T-helper 2 cell (primary cell): Measurements from ENCODE around the gene HOMER2.
"Not testable (repeated sequence)": the region's sequence is repeated elsewhere in the genome, so short reads cannot be mapped to it uniquely, and the experiment has no call there.

Experiments used
- DNase-seq, 5 experiments: peaks; one replicate each; pipeline versions ENCODE4 v3.0.0 to v3.0.0-alpha.2; 2012 to 2022
- total RNA-seq, 2 donors: gene quantifications; one replicate each; lab custom pipeline; 2026; lab: John Stamatoyannopoulos, UW

HOMER2 gene
- 1.9 to 3.4 reads per million in 2 donors for total RNA-seq

- DNase-seq, result peak in 1 of 5 experiments; percentile 70
These were observed at the start of gene HOMER2 for GRCh38 chr15:82952158-82953081. HOMER2 (minus strand) TSS chr15:82952720; CDS start chr15:82952535, 185 bp downstream.

- not testable (repeated sequence) for DNase-seq
These were observed 48.1 kb upstream of the HOMER2 start for GRCh38 chr15:83000672-83001031.

DNA sequence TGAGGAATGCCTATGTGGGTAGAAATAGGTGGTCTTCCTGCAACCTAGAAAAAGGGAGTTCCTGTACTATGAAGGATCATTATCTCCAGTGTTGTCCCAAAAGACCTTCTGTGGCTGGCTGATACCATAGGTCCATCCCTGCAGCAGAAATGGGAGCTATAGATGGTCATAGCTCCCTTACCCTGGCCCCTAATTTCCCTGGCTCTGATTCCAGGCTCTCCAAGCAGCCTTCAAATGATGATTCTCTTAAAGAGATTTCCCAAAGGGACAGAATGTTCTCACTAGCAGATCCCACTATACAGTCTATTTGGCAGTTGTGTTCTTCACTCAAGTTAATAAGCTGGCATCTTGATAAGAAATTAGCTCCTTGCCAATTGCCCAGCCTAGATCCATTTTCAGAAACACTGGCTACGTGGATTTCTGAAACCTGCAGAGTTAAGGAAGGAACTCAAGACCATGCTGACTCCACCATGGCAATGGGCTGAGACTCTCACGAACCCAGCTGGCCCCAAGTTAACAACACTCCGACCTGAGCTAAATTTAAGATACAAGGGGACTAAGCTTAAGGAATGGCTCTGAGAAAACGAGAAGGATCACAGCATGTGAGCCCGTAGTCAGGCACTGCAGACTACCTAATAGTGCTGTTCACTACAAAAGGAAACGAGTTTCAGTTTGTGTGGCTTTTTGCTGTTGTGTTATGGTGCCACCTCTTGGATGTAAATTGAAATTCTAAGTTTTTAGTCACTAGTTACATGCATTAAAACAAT lies 47.6 kb upstream of the HOMER2 start:
- DNase-seq, result peak in 2 of 5 experiments; percentile 19 to 76

- no peak for DNase-seq
These were observed 46.9 kb upstream of the HOMER2 start for GRCh38 chr15:82999426-82999825.

DNA sequence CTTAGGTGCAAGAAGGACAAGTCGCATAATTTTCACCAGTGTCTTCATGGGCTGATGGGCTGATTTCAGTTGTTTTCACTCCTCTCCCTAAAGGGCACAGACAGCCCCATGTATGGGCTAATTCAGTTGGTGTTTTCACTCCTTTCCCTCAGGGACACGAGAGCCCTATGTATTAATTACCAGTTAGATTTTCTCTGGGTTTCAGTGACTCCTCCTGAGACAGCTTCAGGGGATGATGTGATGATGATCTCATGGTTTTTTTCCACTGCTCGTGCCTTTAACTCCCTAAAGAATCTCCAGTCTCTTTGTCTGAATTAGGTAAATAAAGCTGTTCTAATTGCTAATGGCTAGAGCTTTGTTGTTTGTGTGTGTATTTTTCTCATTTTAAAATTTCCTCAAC lies 43.4 kb upstream of the HOMER2 start:
- DNase-seq, result no peak

DNA sequence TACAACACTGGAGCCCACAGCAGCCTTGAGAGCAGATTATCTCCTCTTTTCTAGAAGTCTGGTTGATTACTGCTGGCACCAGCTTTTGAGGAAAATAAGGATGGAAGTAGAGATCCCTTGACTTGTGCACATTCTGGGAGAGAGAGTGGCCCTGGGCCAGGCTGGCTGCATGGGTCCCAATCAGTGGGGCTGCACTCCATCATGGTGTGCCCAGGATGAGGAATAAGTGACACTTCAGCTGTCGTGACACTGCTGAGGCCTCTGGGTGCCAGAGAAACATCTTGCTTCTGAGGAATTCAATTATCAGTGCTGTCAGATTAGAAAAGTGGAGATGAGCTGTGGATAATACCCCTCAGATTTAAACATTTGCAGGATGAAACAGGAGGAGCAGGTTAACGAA lies 42.6 kb upstream of the HOMER2 start:
- no peak for DNase-seq

DNA sequence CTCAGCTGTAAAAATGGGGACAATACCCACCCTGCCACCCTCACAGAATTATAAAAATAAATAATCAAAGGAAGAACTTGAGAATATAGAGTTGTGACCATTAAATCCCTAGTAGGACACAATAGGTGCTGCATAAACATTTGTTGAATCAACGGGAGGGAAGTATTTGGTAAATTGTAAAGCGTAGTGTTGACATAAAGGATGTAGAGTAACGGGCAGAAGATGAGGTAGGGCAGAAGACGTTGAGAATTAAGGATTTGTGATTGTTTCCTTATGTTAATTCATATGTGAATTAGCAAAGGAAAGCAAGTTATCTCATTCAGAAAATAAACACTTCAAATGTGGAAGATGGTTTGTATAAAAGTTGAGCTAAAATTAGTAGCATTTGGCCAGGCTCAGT lies 40.6 kb upstream of the HOMER2 start:
- DNase-seq, result no peak

DNA sequence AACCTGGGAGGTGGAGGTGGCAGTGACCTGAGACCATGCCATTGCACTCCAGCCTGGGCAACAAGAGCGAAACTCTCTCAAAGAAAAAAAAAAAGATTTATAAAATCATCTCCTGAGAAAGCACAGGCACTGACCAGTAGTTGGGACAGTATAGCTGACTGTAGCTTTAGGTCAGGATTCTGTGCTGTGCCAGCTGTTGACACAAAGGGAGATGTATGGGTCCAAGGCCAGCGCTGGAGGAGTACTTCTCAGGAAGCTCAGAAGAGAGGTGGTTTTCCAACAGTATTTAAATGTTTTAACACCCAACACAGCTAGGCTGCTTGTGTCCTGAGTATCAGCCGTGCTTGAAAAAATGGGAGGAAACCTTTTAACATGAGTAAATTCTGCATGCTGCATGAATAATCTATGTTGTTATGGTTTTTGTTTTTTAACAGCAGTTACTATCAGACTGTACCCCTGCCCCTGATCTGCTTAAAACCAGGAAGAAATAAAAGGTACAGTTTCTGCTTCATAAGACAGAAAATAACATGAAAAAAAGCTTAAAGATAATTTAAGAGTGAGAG lies 40.0 kb upstream of the HOMER2 start:
- DNase-seq, result no peak

GRCh38 chr15:82986442-82986780 lies 33.9 kb upstream of the HOMER2 start:
- DNase-seq, result peak in 1 of 5 experiments; percentile 70

DNA sequence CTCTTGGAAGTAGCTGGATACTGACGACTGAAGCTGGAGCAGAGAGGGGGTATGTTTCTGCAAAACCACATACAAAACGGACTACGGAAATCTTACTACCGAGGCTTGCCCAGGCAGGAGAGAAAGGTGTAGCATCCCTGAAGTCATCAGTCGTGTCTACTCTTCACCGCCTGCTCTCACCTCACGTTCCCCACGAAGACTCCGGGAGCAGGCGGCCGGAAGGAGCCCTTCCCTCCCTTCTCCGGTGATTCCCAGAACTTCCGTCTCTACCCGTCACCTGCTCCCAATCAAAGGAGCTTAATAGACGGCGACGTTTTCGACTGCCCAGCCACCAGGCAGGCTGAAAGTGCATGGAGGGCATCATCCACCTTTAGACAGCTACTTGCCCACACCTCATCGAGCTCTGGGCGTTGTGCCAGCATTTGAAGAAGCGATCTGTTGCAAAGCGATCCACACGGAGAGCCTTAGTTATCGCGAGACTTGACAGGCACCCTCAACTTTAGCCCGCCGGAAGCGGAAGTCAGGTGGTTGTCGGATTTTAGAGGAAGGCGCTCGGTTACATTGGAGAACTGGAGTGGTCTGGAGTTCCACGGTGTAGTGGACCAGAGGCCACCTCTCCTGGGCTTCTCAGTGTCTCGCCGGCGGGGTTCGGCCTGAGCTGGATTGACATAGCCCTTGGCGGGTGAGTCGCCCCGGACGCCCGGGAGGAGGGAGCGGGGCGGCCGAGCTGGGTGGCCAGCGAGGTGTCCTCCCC lies 33.3 kb upstream of the HOMER2 start, which contains the start of gene RAMAC:
Gene RAMAC, plus strand, starts transcription at position 523 of the 754 bp plus-strand sequence. CDS start 2,809 bp downstream, outside the sequence.
- DNase-seq, result peak; percentile 68 to 98 (median 86)

- peak in 1 of 5 experiments; percentile 7 for DNase-seq
These were observed 28.5 kb upstream of the HOMER2 start for GRCh38 chr15:82980981-82981380.

DNA sequence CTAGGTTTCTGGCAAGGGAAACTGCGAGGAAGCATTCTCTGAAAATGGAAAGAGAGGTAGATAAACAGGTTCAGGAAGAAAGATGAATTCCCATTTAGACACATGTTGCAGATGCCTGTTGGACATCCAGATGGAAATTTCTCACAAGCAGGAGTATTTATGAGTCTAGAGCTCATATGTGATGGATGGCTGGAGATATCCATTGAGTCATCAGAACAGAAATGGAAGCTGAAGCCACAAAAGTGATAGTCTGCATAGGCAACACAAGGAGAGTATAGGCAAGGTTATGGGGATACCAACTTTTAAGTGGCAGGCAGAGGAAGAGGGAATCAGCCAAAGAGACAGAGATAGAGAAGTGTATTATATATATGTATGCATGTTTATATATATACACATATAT lies 27.2 kb upstream of the HOMER2 start:
- DNase-seq, result no peak

DNA sequence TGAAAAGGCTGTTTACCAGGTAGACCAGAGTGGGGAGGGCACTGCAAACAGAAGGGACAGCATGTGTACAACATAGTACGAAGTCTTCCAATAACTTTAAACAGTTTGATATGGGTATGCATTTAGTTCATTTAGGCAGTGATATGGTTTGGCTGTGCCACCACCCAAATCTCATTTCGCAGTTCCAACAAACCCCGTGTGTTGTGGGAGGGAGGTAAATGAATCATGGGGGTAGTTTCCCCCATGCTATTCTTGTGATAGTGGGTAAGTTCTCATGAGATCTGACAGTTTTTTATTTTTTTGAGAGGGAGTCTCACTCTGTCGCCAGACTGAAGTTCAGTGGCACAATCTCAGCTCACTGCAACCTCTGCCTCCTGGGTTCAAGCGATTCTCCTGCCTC lies 25.9 kb upstream of the HOMER2 start:
- peak in 1 of 5 experiments; percentile 10 for DNase-seq

- no peak for DNase-seq
These were observed 24.6 kb upstream of the HOMER2 start for GRCh38 chr15:82977076-82977475.

GRCh38 chr15:82972990-82973389 lies 20.5 kb upstream of the HOMER2 start:
- DNase-seq, result no peak

GRCh38 chr15:82971218-82971984 lies 18.9 kb upstream of the HOMER2 start:
- no peak for DNase-seq

- no peak for DNase-seq
These were observed 18.2 kb upstream of the HOMER2 start for GRCh38 chr15:82970696-82971095.

DNA sequence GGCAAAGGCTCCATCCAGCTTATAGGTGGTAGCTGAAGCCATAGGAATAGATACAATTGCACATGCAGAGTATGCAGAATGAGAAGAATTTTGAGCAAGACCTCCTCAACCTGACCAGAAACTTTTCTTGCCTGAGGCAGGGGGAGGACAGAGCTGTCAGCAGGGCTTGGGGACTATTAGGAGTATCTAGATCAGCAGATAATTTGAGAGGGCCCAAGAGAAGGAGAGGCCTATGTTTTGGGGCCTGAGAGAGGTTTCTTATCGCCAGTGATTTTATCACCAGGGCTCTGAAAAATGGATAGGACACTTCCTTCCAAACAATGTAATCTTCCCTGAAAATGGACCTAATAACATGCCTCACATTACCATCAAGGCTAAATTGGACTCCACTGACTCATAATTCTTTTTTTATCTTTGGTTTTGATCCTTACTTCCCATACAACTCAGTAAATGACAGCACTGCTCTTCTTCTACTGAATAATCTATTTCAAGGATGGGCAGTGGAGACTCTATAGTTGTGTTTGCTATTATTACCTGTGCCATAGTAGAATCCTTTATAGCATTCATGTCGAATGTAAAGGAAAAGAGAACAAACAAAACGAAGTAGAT lies 17.7 kb upstream of the HOMER2 start:
- no peak for DNase-seq

DNA sequence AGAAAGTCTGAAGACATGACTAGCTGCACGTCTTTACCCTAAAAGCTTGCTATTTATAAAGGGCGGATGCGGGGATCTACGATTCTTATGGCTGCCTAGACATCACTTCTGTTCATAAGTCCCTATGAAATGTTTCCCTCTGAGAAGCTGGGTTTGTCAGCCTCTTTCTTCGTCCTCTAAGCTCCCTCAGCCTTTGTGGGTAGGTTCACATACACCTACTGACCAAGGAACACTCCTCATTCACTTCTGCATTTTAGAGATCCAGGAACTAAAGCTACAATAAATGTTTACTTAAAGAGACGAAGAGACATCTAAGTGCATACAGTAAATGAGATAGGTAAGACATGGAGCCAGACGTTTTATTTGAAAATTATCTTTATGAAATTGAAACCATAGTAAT lies 16.8 kb upstream of the HOMER2 start:
- no peak for DNase-seq

DNA sequence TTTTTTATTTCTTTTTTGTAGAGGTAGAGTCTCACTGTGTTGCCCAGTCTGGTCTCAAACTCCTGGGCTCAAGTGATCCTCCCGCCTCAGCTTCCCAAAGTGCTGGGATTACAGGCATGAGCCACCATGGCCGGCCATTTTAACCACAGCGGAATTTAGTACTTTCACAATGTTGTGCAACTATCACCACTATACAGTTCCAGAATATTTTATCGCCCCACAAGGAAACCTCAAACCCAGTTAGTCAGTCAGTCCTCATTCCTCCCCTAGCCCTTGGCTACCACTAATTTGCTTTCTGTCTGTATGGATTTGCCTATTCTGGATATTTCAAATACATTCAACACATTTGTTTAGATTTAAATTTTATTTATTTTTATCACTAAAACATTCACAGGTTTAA lies 15.5 kb upstream of the HOMER2 start:
- DNase-seq, result no peak

- DNase-seq, result peak in 1 of 5 experiments; percentile 95
These were observed 14.2 kb upstream of the HOMER2 start for GRCh38 chr15:82966671-82967071.
